Inflammatory macrophage (primary cell): ENCODE measurements around the gene WDR13.
A peak's percentile ranks its signal among the peaks of the same experiment; 100 is the strongest.
"Not testable (repeated sequence)": the region's sequence is repeated elsewhere in the genome, so short reads cannot be mapped to it uniquely, and the experiment has no call there.

Source experiments
- DNase-seq, 2 donors: peaks; one replicate each; pipeline ENCODE4 v3.0.0-alpha.2; 2020 to 2022
- total RNA-seq, 18 experiments: gene quantifications; one replicate each; lab custom pipeline; 2026; ENCODE audit warnings: mixed read lengths in 6 of 18, inconsistent platforms in 2 of 18; lab: John Stamatoyannopoulos, UW

The WDR13 gene
- 23.8 to 69.0 (median 46.7) reads per million in 18 experiments for total RNA-seq

DNA sequence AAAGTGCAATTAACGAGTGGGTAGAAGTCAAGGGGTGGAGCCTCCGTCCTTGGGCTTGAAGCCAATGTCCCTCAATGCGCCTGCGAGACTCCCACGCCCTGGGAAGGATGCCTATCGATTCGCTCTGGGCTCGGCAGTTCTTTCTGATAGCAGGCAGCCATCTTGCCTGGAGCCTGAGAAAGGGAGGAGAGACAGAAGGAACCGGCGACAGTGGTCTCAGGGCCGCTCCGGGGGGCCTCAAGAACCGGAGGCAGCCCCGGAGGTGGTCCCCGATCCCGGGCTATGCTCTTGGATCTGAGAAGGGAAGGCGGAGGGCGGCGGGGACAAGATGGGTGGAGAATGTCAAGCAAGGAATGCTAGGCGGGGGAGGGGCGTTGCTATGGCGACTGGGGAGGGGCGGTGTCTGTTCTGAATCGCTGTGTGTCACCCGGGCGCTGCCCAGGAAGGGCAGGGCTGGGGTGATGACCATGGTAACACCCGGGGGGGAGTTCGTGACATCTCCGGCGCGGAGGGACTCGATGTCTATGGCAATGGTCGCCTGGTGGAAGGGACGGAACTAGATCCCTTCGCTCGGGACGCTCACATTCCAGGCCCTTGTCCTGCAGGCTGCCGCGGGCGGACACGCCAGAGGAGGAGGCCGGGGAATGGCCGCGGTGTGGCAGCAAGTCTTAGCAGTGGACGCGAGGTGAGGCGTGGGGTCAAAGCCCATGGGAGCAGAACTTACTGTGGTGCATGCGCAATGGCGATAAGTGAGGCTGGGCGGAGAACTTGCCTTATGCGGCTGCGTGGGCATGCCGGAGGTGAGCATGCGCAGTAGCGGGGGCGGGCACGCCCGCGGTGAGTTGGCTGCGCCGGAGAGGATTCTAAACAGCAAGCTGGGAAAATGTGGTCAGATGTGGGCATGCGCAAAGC is at the start of gene WDR13:
WDR13 (plus strand) TSS at position 140 of the 912 bp plus-strand sequence; CDS start at position 645, 505 bp downstream.
- DNase-seq: peak; percentile 94 to 95

DNA sequence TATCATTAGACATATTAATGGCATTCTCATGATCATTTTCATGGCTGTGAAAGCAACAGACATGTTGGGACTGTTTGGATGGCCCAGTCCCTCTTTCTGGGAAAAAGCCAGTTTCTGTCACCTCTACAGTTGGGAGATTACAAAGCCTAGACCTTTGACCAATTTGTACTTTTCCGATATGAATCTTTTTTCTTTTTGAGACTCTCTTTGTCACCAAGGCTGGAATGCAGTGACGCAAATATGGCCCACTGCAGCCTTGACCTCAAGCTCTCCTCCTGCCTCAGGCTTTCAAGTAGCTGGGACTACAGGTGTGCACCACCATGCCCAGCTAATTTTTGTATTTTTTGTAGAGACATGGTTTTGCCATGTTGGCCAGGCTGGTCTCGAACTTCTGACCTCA is 48.4 kb upstream of the WDR13 start:
- no peak for DNase-seq

DNA sequence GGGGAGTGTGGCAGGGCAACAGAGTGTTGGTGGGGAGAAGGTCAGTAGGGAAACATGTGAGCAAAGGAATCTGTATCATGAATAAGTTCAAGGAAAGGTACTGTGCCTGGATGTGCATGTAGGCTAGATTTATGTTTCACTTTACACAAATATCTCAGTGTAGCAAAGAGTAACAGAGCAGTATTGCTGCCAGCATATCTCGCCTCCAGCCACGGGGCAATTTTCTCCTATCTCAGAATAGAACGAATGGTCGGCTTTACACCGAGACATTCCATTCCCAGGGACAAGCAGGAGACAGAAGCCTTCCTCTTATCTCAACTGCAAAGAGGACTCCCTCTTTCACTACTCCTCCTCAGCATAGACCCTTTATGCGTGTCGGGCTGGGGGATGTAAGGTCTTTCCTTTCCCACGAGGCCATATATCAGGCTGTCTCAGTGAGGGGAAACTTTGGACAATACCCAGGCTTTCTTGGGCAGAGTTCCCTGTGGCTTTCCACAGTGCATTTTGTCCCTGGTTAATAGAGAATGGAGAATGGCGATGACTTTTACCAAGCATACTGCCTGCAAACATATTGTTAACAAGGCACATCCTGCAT is 41.5 kb upstream of the WDR13 start:
- DNase-seq: not testable (repeated sequence)

DNA sequence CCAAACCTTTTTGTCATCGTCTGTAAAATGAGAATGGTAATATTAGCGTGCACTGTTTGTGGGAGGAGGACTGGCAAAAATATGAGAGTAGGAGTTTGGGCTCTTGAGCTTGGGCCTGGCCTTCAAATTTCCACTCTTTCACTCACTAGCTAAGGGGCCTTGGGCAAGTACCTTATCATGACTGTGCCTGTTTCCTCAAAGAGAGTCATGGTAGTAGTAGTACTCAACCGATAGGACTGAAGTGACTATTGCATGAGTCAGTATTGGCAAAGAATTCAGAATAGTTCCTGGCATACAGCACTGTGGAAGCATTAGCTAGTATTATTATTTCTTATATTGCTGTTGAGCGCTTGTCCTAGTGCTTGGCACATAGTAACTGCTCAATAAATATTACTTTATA is 39.0 kb upstream of the WDR13 start:
- DNase-seq: peak in 1 of 2 donors; percentile 0

DNA sequence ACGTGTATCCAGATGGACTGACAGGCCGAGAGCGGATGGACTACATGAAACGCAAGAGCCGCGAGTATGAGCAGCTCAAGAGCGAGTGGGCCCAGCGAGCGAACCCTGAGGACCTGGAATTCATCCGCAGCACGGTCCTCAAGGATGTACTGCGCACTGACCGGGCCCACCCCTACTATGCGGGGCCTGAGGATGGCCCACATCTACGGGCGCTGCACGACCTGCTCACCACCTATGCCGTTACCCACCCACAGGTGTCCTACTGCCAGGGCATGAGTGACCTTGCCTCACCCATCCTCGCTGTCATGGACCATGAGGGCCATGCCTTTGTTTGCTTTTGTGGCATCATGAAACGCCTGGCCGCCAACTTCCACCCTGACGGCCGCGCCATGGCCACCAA is 37.7 kb upstream of the WDR13 start:
- no peak for DNase-seq

DNA sequence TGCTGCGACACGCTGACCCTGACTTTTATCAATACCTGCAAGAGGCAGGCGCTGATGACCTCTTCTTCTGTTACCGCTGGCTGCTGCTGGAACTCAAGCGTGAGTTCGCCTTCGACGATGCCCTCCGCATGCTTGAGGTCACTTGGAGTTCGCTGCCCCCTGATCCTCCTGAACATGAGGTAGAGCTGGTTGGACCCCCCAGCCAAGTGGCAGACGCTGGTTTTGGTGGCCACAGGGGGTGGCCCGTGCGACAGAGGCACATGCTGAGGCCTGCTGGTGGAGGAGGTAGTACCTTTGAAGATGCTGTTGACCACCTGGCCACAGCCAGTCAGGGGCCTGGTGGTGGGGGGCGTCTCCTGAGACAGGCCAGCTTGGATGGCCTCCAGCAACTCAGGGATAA is 37.2 kb upstream of the WDR13 start:
- DNase-seq: no peak

DNA sequence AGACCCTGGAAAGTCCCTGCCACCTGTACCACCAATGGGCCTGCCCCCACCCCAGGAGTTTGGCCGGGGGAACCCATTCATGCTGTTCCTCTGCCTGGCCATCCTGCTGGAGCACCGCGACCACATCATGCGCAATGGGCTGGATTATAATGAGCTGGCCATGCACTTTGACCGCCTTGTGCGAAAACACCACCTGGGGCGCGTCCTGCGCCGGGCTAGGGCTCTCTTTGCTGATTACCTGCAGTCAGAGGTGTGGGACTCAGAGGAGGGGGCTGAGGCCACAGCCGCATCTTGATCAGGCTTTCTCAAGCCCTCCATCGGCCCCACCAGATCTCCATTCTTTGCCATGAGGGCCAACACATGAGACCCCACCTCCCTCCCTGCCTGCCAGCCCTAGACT is 36.6 kb upstream of the WDR13 start:
- DNase-seq: no peak

DNA sequence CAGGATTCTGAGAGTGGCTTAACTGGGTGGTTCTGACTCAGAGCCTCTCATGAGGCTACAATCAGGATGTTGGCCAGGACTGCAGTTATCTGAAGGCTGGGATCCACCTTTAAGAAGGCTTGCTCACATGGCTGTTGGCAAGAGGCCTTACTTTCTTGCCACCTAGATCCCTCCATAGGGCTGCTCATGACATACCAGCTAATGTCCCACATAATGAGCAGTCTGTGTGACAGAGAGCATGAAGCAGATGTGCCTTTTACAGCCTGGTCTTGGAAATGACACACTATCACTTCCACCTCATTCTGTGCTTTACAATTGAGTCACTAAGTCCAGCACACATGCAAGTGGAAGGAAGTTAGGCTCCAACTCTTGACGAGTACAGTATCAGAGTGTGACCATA is 27.3 kb upstream of the WDR13 start:
- peak; percentile 33 to 44 for DNase-seq

DNA sequence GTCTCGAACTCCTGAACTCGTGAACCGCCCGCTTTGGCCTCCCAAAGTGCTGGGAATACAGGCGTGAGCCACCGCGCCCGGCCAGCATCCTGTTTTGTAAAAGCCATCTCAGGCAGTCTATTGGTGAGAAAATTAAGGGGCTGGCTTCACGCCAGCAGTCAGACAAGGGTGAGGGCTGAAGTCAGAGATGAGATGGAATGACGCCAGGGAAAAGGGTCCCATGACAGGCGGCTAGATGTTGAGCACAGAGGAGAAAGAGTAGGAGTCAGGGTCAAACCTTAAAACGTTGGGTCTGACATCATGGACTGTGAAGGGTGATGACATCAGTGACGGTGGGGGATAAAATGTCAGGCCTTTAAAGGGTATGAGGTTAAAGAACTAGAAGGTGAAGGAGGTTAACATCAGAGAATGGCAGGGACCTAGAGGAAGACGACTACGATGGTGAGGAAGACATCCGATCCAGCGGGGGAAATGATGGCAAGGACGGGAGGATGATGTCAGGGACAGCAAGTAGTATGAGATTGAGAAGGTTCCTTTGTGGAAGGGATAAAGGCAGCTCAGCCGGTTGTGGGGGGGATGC is 23.5 kb upstream of the WDR13 start:
- DNase-seq: no peak

DNA sequence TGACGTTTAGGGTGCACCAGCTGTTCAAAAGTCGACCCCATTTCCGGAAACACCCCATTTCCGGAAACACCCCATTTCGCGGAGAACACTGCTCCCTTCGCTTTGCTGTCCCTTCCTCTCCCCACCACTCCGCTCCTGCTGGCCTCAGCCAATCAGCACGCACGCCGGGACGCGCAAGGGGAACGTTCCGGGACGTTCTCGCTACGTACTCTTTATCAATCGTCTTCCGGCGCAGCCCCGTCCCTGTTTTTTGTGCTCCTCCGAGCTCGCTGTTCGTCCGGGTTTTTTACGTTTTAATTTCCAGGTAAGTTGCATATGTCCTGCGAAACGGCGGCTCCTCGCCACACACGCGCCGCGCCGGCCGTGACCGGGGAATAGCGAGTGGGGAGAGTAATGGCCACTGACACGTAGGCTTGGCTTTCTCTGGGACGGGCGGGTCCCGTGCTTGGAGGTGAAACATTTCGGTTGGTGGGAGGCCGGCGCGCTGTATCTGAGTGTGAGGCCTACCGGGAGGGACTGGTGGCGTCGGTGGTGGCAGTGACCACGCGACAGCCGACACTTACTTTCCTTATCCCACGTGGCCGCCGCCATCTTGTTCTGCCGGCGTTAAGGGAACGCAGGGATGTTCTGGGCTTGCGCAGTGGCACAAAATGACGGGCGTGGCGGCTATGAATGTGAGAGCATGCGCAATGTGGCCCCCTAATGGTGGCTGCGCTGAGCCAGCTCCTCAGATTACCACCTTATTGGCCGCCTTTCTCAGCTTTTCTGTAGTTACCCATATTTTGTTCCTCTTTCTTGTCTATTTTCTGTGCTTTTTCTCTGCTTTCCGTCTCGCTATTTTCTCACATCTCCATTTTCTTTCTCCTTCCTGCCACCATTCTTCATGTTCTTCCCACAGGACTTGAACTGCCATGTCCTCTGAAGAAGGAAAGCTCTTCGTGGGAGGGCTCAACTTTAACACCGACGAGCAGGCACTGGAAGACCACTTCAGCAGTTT is 22.7 kb upstream of the WDR13 start, which contains the start of gene RBM3:
RBM3 (plus strand) TSS at position 215 of the 997 bp plus-strand sequence; CDS start at position 912, 697 bp downstream.
- DNase-seq: peak; percentile 95

DNA sequence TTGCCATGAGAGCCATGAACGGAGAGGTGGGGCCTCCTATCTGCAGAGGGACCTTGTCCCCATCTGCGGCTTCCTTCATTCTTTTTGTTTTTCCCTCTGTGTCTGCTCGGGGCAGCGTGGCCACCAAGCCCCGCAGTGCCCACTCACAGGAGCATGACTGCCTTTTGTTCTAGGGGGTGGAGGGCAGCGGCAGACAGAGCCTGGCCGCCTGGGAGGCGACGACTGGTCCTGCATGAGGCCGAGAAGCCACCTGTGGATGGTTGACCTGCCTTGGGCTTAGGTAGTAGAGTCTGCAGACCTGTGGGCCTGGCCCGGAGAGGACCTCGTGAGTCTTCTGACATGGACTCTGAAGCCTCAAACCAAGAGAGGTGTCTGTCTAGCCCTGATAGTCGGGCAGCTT is 21.6 kb upstream of the WDR13 start:
- no peak for DNase-seq

DNA sequence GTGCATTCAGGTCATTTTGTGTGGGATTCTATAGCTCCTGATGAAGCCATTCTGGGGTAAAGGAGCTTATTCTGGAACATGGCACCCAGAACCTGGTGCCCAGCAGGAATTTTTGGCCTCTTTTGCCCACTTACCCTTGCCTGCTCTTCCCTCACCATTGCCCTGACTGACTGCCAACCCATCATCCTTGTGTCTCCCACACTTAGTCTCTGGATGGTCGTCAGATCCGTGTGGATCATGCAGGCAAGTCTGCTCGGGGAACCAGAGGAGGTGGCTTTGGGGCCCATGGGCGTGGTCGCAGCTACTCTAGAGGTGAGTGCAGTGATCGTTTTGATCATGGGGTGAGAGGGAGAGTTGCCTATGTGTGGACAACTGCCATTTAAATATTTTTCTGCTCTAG is 21.2 kb upstream of the WDR13 start:
- no peak for DNase-seq

DNA sequence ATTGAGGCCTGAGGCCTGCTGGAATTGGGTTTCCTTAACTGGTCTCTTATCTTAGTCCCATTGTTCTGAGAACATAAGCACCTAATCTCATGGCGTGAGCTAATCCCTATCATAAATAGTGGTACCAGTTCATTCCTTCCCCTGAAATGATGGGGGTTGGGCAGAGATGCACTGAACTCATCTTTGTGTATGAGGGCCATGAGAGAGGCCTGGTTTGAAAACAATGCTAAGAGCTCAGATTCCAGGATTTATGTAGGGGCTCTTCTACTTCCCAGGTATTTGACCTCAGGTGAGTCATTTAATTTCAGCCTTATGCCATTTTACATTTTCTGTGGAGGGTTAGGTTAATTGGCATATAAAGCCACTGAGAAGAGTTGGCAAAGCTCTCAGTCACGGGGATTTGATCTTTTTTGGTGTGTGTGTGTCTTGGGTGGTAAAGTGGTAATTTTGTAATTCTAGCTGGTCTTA is 18.6 kb upstream of the WDR13 start:
- DNase-seq: peak in 1 of 2 donors; percentile 1

DNA sequence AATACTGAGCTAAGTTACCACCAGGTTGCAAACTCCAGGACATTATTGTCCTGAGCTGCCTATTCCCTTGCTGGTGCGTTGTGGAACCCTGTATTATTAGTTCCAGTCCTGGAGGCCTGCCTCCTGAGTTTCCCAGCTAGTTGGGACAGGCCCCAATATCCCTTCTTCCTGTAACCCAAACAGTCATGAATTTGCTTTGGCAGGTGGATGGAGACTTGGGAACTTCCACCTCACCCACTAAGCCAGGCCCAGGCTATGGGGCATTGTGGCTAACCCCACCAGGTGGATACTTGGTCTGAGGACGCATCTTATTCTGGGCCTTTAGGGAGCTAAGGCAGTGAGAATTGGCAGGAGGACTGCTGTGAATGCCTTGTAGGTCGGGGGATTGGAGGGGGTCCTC is 18.0 kb upstream of the WDR13 start:
- DNase-seq: no peak

DNA sequence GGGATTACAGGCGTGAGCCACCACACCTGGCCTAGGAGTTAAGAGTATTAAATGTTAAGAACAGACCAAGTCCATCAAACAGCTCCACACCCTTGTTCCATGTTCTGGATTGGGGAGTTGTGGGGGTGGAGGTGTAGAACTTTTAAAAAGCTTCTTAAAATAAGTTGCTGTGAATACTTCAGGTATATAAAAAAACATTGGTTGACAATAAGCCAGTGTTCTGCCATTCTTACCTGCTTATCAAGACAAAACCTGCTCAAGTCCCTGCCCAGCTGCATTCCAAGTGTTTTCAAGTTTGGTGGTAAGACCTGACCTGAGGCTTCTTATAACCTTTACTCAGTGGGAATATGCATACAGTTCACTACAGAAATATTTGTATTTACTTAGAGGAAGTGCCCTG is 16.6 kb upstream of the WDR13 start:
- no peak for DNase-seq

DNA sequence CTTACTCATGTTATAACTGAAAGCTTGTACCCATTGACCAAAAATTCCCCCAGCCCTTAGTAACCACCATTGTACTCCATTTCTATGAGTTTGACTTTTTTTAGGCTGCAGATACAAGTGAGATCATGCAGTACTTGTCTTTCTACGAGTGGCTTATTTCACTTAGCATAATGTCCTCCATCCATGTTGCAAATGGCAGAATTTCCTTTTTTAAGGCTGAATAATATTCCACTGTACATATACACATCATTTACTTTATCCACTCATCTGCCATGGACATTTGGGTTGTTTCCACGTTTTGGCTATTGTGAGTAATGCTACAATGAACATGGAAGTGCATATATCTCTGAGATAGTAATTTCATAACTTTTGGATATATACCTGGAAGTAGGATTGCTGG is 12.6 kb upstream of the WDR13 start:
- DNase-seq: no peak

DNA sequence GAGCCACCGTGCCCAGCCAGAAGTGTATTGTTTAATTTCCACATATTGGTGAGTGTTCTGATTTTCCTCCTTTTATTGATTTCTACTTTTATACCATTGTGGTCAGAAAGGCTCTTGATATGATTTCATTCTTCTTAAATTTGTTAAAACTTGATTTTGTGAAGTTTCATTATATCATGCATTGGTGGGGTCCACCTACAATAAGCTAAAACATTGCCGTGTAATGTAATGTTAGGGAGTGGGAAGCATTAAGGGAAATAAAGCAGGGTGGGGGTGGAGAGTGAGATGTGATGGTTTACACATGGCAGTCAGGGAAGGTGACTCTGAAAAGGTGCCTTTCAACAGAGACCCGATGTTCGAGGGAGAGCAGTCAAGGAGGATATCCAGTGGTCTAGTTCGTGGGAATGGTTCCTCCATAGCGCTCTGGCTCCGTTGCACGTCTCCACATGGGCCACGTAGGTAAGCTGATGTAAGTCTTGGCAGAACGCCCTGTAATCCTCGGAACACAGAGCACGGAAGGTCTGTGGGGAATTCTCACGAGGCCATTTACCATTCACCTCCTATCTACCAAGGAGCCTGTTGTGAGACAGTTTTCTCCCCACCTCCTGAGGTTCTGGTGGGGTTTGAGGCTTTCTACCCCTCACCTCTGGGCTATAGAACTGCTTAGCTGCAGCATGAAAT is 7.7 kb upstream of the WDR13 start:
- no peak for DNase-seq

DNA sequence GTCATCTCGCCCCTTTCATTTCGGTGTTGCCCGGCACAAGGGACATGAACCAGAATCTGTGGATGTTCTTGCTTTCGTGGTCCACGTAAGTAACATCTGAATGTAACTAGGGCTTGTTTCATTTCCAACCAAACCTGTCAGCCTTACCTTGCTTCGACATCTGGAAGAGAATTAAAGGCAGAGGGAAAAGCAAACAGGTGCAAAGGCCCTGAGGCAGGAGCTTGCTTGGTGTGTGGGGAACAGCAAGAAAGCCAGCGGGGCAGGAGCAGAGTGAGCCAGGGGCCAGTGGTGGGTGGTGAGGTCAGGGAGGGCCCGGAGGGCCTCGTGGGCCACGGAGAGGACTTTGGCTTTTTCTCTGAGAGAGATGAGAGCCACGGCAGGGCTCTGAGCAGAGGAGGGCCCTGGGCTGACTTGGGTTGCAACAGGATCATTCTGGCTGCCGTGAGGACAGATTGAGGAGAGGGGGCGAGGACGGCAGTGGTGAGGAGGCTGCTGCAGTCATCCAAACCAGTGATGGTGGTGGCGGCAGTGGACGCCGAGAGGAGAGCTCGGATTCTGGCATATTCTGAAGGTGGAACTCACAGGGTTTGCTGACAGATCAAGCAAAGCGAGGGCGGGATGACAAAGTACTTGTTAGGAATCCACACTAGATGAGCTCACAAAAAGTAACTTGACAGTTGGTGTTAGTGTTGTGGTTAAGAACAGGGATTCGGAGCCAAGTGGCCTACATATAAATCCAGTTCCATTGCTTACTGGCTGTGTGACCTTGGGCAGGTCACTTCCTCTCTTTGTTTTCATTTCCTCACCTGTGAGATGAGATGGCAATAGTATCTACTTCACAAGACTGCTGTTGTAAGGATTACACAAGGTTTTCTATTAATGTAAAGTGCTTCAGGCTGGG is 6.8 kb upstream of the WDR13 start:
- no peak for DNase-seq

DNA sequence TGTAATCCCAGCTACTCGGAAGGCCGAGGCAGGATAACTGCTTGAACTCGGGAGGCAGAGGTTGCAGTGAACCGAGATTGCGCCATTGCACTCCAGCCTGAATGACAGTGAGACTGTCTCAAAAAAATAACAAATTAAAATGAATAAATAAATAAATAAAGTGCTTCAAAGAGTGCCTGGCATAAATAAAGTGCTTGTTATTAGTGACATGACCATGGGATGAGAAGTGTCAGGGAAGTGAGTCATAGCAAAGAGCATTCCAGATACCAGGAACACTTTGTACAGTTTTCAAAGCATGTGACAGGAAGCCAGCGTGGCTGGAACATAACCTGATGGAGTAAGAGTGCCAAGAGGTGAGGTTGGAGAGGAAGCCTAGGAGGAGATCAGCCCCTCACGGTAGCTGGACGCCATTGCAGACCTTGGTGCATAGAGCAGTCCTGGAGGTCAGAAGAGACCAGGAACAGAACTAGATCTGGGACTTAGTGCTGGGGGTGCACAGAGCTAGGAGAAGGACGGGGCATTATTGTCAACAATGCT is 6.0 kb upstream of the WDR13 start:
- DNase-seq: no peak

DNA sequence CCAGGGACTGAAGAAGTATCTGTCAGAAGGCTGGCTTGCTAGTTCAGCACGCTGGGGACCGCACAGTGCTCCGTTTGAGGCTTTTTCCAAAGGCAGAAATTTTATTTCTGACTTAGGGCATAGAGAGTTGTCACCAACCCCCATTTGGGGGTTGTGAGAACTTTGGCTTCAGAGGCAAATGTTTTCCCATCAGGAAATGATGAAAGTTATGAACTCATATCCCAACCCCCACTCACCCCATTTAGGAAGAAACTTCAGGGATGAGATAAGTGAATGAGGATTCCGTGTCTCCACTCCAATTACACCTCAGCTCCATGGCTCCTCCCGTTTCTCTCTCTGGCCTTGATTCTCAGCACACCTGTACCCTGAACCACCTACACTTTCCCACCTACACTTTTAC is 4.3 kb upstream of the WDR13 start:
- no peak for DNase-seq
